HG02571 (cell line): ENCODE results near the gene ATP7A.
"Not testable (repeated sequence)": the region's sequence is repeated elsewhere in the genome, so short reads cannot be mapped to it uniquely, and the experiment has no call there.

Source experiments
- ATAC-seq: cut with Tn5 transposase; IDR thresholded peaks from one replicate; pipeline ENCODE4 v1.9.1; 2021; ENCODE audit warnings: mild to moderate bottlenecking, moderate library complexity; ENCODE audit not compliant: unreplicated experiment

Gene ATP7A

DNA sequence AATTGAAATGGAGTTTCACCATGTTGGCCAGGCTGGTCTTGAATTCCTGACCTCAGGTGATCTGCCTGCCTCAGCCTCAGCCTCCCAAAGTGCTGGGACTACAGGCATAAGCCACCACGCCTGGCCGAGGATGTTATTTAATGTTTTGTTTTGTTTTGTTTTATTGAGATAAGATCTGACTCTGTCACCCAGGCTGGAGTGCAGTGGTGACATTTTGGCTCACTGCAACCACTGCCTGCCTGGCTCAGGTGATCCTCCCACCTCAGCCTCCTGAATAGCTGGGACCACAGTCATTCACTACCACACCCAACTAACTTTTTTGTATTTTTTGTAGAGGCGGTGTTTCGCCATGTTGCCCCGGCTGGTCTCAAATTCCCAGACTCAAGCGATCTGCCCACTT lies 34.5 kb downstream of the ATP7A start:
- not testable (repeated sequence) for ATAC-seq

DNA sequence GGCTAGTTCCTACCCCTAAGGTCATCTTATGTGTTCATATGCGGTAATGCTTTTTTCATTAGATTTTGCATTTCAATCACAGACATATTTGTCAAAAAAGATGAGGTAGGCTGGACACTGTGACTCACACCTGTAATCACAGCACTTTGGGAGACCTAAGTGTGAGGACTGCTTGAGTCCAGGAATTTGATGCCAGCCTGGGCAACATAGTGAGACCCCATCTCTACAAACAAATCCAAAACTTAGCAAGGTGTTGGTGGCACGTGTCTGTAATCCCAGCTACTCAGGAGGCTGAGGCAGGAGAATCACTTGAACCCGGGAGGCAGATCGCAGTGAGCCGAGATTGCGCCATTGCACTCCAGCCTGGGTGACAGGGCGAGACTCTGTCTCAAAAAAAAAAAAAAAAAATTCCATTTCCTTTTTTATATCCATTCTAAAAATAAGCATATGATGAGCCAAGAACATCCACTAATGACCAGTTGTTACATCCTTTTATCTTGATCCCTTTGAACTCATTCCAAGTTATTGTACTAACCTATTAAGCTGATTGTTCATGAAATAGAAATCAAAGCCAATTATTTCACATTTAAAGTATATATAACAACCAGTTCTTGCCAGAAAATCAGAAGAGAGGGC lies 35.5 kb downstream of the ATP7A start:
- no peak for ATAC-seq

DNA sequence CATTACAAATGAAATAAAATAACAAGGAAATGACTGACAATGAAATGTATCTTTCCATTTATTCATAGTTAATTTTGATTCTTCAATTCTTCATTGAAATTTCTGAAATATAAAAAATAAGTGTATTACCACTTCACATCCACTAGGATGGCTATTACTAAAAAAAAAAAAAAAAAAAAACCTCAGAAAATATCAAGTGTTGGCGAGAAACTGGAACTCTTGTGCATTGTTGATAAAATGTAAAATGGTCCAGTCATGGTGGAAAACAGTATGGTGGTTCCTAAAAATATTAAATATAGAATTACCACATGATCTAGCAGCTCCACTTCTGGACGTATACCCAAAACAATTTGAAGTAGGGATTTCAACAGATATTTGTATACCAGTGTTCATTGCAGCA lies 36.1 kb downstream of the ATP7A start:
- no peak for ATAC-seq

DNA sequence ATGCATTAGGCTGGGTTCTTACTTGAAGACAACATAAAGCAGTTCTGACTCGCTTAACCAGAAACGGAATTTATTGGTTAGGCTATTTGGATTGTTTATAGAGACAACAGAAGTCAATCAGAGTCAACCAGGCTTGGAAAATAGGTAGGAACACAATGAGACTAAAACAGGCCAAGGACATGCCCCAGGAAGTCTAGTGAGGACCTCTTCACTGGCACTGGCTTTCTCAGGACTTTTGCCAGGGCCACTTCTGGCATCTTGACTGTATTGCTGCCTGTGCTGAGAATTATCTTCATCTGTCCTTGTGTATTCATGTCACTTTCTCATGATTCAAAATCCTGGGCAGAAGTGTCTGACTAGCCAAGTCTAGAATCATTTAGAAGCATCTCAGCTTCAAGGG lies 39.3 kb downstream of the ATP7A start:
- ATAC-seq: no peak

DNA sequence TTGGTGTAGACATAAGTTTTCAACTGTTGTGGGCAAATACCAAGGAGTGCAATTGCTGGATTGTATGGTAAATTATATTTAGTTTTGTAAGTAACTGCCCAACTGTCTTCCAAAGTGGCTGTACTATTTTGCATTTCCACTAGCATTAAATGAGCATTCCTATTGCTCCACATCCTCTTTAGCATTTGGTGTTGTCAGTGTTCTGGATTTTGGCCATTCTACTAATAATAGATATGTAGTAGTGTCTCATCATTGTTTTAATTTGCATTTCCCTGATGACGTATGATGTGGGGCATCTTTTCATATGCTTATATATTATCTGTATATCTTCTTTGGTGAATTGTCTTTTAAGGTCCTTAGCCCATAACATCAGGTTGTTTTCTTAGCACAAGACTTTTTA lies 41.7 kb downstream of the ATP7A start:
- ATAC-seq: no peak

DNA sequence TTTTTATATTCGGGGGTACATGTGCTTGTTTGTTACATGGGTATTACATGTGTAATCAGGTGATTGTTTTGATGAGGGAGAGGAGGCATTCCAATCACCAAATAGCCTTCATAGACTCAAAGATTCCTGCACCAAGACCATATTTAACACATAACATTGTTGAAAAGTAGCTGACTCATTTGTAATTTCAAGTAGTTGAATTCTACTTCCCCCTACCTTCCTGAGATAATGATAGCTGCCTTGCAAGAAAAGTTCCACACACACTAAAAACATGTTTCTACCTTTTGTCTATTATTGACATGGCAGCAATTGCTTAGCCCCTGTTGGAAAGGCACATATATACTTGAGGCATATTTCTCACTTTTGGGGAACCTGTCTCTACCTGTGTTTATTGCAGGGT lies 42.8 kb downstream of the ATP7A start:
- ATAC-seq: no peak

DNA sequence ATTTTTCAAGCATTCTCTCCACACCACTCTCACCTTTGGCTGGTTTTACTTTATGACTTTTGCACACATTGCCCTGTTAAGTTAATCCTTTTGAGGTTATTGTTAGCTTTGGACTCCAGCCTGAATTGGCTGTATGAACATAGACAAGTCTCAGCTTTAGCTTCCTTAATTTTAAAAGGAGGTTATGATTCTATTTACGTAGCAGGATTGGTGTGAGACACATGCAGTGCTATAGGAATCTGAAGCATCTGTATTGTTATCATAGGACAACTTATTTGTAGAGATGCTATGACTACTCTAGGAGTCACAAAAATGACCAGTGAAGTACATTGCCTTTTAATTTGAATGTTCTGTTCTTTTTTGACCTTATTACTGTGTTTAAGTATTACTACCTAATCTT lies 43.2 kb downstream of the ATP7A start:
- no peak for ATAC-seq

DNA sequence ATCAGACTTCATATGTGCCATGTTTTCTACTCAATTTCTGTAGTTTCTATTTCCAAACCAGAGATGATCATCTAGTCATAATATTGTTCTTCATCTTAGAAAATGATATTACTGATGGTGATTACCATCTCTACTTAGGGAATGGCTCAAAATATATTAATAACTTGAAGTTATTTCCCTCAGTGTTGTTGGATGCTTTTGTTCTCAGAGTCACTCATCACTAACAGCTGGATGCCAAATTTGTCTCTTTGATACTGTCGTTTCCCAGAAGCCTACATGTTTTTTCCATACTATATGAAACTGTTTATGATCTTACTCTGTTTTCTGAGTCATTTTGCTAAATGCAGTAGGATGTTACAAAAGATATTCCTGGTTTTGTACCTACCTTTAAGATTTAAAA lies 50.1 kb downstream of the ATP7A start:
- no peak for ATAC-seq

DNA sequence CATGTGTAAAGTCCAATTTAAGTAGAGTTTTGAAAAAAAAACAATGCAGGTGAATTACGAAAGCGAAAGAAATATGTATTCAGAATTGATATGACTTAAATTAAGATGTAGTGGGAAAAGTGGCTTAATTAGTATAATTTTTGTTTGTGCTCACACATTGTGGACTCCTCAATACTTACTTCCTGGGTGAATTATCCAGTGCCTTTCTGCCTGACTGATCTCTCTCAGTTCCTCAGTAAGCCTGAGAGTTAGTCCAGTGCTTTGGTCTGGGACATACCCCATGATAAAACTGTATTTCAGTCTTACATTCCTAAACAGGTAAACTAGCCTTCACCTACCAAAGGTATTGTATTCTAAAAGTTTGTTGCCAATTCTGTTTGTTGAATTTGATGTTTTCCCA lies 50.6 kb downstream of the ATP7A start:
- ATAC-seq: no peak

DNA sequence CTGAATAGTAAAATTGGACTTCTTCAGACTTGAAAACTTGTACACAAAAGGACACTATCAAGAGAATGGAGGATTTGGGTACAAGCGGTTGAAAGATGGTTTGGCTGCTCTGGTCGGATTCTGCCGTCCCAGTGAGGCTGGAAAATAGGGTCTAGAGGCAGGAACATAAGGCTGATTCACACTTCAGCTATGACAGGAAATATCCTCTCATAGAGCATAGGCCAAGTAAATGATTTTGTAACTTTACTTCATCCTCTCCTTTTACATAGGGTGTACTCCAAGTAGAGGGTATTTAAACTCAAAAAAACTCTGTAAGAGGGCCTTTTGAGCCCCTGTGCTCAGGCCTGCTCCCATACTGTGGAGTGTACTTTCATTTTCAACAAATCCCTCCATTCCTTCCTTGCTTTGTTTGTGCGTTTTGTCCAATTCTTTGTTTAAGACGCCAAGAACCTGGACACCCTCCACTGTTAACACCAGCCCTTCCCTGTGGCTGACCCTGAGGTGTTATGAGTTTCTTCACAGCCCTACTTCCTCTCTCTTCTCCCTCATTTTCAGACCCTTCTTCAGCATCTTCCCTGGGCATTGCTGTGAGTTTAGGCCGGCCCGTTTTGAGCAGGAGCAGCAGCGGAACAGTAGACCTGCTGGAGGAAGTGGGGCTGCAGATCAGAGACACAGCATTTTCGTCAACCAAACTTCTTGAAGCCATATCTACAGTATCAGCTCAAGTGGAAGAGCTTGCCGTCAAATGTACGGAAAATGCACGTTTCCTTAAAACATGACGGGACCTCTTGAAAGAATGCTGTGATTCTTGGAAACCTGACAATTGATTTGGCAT lies 51.8 kb downstream of the ATP7A start:
- no peak for ATAC-seq

DNA sequence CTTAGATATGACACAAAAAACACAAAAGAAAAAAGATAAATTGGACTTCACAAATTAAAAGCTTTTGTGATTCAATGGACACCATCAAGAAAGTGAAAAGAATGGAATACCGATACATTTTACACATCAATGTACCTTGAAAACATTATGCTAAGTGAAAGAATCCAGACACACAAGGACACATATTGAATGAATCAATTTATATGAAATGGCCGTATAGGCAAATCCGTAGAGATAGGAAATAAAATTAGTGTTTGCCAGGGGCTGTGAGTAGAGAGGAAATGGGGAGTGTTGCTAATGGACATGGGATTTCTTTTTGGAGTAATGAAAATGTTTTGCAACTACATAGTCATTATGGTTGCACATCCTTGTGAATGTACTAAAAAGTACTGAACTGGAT lies 55.9 kb downstream of the ATP7A start:
- no peak for ATAC-seq

DNA sequence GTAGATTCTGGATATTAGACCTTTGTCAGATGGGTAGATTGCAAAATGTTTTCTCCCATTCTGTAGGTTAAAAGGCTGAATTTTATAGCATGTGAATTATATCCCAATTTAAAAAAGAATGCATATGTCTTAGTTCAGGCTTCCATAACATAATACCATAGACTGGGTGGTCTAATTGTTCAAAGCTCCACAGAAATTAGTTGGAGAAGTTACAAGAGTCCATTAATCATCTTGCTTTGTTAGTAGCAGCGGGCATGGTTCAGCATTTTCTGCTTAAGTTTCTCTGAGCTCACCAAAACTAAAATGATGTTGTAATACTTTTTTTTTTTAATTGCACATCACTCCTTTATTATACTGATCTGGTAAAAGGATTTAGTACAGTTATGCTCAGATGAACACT lies 57.1 kb downstream of the ATP7A start:
- no peak for ATAC-seq

DNA sequence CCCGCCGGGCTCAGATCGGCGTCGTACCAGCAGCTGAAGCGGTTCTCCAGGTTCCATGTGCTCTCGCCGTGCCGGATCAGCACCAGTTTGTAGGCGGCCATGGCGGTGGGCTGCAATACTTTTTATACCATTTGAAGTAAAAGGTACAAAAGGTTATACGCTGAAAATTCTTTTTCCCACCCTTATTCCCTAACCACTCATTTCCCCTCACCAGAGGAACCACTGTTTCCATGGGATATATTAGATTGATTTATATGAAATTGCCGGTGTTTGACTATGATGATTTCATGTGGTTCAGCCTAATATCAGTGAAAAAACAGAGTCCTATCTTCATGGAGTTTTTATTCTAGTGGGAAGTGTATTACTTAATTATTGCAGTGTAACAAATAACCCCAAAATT lies 59.0 kb downstream of the ATP7A start, which contains the start of gene PGAM4:
Gene PGAM4, minus strand, starts transcription at position 101 of the 400 bp plus-strand sequence. Its CDS starts 0 bp downstream, at position 101.
- ATAC-seq: no peak

DNA sequence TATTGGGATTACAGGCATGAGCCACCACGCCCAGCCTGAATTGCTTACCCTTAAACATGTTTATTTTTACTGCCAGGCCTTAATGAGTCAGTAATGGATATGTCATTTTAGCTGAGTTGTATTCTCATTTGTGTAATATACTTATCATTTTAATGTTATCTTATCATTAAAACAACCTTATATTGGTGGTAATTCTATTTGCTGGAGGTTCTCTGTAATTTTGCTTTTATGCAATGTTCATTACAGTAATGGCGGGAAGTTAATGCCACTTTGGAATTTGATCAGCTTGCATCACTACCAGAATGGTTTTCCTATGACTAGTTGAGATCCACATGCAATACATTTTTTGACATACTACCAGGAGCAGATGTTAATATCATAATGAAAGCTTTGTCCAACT lies 65.3 kb downstream of the ATP7A start:
- ATAC-seq: no peak

DNA sequence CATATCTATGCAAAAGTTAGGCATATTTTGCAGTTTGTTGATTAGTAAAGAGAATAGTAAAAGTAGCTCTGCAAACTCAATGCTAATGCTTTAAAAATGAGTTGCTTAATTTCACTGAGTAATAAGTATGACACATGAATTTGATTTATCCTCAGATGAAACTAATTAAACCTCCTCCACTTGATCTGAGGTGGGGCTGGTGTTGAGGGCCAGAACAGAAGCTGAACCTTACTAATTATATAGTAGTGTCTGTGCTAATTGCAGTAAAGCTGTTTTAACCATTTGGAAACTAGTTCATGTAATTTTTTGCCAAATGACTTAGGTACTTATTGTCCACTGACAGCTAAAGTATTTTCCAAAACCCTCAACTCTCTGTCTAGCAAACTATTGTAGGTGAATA lies 66.6 kb downstream of the ATP7A start:
- no peak for ATAC-seq

DNA sequence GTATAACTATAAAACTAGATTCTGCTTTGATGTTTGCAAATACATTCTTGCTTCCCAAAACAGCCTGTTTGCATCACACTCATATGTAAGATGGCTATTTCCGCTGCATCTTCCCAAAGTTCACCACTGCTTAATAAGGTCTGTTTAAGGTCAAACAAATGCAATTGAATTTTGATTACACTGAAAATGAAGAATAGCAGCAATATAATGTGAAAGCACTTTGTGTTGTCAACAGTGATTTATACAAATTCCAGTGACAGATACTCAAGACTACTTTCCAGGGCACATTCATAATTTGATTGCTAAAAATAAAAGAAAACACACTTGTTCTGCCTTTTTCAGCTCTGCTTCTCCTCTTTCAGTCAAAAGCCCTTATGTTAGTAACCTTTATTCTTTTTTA lies 67.0 kb downstream of the ATP7A start:
- ATAC-seq: no peak

DNA sequence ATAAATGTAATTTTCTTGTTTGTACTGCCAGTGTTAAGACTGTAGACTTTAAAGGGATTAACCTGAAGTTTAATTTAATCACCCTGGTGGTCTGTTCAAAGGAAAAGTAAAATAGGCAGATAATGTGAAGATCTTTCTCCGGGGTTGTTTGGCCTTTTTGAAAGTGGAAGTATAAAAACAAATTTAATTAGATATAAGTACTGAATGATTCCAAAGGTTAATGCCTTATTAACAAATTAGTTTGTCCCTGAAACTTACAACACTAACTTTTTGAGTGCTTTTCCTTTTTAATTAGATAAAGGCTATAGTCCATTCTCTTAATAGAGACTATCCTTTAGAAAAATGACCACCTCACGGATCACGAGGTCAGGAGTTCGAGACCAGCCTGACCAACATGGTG lies 69.4 kb downstream of the ATP7A start:
- no peak for ATAC-seq

DNA sequence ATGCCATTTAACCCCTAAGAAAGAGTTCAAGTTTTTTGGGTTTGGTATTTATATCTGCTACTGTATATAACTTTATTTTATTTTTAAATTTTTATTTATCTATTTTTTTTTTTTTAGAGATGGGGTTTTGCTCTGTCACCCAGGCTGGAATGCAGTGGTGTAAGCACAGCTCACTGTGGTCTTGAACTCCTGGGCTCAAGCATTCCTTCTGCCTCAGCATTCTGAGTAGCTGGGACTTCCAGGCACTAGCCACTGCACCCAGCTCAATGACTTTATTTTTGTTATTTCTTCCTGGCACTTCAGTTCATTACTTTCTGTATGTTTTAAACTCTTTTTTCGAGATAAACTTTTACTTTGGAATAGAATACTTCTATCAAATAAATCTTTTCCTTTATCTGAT lies 101.4 kb downstream of the ATP7A start:
- ATAC-seq: no peak

DNA sequence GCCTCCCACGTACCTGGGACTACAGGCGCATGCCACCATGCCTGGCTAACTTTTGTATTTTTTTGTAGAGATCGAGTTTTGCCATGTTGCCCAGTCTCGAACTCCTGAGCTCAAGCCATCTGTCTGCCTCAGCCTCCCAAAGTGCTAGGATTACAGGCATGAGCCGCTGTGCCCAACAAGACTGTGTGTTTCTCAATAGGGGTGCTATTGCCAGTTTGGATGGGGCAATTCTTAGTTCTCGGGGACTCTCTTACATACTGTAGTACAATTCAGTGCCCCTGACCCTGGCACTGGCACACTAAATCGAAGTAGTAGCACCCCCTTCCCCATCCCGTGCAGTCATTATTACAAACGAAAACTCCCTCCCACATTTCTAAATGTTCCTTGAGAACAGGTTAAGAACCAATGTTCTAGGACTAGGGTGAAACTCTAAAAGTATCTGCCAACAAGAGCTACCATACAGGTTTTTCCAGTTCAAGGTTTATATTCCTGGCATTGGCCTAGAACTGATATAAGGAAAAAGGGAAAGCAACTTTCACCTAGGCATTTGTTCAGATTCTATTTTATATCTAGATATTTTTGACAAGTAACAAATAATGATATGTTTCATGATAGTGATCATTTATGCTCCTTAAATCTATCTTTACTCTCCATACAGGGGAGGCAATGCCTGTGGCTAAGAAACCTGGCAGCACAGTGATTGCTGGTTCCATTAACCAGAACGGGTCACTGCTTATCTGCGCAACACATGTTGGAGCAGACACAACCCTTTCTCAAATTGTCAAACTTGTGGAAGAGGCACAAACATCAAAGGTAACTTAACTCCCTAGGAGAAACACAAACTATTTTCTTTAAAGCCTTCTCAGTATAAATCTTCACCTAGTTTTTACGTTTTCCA lies 109.3 kb downstream of the ATP7A start:
- no peak for ATAC-seq

DNA sequence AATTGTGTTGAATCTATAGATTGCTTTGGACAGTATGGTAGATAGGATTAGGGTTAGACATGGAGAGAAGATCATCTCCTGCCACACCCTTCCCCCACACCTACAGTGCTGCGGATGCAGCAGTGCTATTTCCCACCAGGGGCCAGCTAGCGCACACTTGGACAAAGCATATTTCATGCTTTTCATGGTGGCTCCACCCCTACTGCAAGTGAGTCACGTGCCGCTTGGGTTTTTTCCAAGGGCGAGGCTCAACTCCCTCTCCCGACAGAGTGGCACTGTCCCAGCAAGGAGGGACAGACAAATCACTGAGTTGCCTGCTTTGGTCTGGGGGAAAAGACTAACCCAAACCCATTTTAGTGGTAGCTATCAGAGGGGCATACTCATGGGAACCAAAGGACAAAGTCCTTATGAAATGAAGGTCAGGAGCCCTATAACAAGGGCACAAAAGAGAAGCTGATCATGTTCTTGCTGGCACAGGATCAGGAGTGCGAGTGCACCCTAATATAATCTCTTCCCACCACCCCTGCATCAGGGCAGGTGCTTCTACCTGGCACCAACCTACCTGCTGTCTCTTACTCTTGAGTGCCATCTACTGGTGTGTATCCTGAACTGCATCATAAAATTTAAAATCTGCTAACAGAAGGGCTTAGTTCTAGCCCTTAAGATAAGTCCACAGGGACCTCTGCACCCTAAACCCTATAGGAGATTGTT lies 114.0 kb downstream of the ATP7A start:
- no peak for ATAC-seq

DNA sequence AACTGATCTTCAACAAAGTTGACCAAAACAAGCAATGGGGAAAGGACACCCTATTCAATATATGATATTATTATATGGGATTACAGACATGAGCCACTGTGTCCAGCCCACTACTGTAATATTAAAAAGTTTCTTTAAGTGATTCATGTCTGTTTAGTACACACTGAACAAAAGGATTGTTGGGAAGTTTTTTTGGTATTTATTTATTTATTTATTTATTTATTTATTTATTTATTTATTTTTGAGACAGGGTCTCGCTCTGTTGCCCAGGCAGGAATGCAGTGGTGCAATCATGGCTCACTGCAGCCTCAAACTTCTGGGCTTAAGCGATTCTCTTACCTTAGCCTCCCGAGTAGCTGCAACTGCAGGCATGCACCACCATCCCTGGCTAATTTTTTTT lies 117.3 kb downstream of the ATP7A start:
- no peak for ATAC-seq
